HG03175 (cell line): Measurements from ENCODE around the gene RAB4A.
"Not testable (repeated sequence)": the region's sequence is repeated elsewhere in the genome, so short reads cannot be mapped to it uniquely, and the experiment has no call there.

Experiments used
- ATAC-seq: cut with Tn5 transposase; IDR thresholded peaks from one replicate; pipeline ENCODE4 v1.9.1; 2021; ENCODE audit warnings: mild to moderate bottlenecking, moderate library complexity; ENCODE audit not compliant: unreplicated experiment

Gene RAB4A

DNA sequence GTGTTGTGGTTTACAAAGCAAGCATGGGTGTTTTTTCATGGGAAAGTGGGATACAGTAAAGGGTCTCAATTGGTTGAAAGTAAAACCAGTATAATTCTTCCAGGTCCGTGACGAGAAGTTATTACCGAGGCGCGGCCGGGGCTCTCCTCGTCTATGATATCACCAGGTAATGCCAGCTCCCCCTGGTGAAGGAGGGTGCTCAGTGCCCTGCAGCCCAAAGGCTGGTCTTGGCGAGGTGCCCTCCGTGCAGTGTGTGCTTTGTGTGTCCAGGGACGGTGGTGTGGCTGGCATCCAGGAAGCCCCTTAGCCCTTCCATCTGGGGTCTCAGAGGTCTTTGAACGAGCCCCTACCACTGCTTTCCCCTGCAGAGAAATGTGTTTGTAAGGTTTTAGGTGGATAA lies 24.8 kb downstream of the RAB4A start:
- ATAC-seq: no peak

GRCh38 chr1:229296541-229296941 lies 25.6 kb downstream of the RAB4A start:
- ATAC-seq: no peak

- ATAC-seq: no peak
Observed at GRCh38 chr1:229297746-229298145, 26.8 kb downstream of the RAB4A start.

DNA sequence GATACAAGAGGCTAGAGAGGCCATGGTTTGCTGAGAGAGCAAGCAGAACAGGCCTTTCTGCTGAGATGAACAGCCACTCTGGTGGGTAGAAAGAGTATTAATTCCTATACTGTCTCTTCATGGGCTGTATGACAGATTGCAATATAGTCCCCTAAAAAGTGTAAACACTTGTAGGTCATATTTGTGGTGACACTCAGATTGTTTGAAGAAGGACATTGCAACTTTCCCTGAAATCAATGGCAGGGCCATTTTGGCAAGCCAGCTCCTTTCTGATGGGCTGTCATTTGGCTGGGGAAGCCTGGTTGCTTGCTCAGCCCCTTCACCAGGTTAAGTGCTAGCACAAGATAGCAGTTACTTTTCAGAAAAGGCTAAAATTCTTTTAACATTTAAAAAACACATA lies 27.5 kb downstream of the RAB4A start:
- ATAC-seq: no peak

GRCh38 chr1:229298887-229299503 lies 28.1 kb downstream of the RAB4A start:
- no peak for ATAC-seq

DNA sequence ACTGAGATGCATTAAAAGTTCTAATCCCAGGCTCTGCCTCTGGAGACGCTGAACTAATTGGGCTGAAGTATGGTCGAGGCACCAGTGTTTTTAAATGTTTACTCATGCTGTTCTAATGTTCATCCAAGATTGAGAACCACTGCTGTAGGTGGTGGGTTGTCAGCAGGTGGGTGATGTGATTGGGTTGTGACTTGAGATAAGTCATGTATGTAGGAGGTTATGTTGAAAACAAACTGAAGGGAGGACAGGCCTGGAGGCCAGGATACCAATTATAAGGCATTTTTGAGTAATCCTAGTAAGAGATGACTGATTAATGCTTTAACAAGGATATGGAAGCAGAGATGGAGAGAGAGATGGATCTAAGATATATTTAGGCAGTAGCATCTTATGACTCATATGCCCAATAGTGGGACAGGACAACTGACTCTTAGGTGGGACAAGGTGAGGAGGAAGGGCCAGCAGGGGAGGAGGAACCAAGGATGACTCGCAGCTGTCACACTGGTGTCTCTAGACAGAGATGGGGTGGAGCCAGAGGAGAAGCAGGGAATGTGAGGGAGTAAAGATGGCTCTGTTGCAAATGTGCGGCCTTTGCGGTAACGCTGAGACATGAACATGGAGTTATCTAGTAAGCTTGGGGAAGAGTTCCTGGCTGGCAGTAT lies 29.3 kb downstream of the RAB4A start:
- ATAC-seq: no peak

- no peak for ATAC-seq
Observed at GRCh38 chr1:229302740-229303139, 31.8 kb downstream of the RAB4A start.

- no peak for ATAC-seq
Observed at GRCh38 chr1:229303855-229304254, 32.9 kb downstream of the RAB4A start.

DNA sequence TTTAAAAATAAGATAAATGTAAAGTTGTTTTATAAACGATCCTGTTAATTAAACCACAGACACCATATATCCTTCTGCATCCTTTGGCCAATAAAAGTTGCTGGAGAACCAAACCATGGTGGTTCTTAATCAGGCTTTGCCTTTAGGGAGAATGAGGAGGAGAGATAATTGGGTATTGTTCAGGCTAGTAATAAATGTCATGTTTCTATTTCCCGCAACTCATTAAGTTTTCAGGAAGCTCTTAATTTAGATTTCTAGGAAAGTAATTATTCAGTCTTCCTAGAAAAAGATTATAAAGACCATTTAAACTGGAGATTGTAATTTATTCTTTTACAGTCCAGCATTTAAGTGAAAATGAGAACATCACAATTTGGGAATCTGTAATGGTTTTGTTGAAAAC lies 34.5 kb downstream of the RAB4A start:
- no peak for ATAC-seq

GRCh38 chr1:229309074-229309473 lies 38.2 kb downstream of the RAB4A start:
- ATAC-seq: no peak

GRCh38 chr1:229309684-229310083 lies 38.8 kb downstream of the RAB4A start:
- ATAC-seq: no peak

DNA sequence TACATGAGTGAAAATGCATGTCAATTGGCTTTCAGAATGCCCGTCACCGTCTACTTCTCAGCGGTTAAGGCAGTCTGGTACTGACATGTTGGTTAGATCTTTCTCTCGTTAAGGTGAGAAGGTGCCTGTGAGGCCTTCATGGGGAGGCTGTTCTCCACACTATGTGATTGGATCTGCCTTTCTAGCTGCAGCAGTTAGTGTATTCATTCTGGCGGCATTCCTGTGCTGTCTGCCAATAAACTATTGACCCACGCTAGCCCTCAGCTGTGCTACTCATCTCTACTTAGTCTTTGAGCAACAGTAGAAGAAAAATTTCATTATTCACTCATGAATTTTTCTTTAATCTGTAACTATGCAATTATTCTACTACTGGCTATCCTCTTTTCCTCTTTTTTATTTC lies 39.9 kb downstream of the RAB4A start:
- no peak for ATAC-seq

- ATAC-seq: no peak
Observed at GRCh38 chr1:229316166-229316565, 45.3 kb downstream of the RAB4A start.

GRCh38 chr1:229318056-229318455 lies 47.1 kb downstream of the RAB4A start:
- no peak for ATAC-seq

- no peak for ATAC-seq
Observed at GRCh38 chr1:229319487-229319886, 48.6 kb downstream of the RAB4A start.

DNA sequence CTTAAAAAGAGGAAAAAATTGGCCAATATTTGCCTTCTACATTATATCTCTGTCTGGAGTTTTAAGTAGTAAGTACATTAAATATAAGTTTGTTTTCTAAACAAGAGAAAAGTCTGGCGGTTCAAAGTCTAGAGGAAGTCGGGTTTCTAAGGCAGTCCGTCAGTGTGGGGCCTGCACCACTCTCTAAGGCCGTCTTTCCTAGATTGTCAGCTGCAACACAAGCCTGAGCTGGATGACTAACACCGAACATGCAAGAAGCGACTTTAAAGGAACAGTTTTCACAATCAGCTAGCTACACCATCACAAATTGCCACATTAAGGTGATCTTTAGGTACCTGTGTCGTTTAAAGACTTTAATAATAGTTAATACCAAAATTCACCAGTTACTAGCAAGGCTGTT lies 52.3 kb downstream of the RAB4A start:
- ATAC-seq: no peak

GRCh38 chr1:229323885-229324553 lies 53.1 kb downstream of the RAB4A start:
- no peak for ATAC-seq

- ATAC-seq: no peak
Observed at GRCh38 chr1:229325401-229325800, 54.5 kb downstream of the RAB4A start.

- ATAC-seq: no peak
Observed at GRCh38 chr1:229325853-229326487, 55.1 kb downstream of the RAB4A start.

DNA sequence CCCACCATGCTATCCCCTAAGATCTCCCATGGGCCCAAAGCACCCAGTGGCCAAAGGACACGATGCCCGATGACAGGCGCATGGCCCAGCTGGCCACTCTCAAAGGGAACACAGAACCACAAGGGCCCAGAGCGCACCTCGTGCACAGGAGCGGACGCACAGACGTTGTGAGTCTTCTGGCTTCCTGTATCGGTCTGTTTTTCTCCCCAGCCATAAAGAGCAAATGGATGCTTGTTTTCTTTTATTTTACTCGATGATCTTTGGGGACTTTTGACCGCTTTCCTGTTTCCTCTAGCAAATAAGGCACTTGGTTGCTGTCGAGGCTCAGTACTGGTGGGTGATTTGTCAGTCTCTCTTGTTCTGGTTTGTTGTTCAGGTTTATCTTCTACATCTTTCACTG lies 55.7 kb downstream of the RAB4A start:
- ATAC-seq: no peak

DNA sequence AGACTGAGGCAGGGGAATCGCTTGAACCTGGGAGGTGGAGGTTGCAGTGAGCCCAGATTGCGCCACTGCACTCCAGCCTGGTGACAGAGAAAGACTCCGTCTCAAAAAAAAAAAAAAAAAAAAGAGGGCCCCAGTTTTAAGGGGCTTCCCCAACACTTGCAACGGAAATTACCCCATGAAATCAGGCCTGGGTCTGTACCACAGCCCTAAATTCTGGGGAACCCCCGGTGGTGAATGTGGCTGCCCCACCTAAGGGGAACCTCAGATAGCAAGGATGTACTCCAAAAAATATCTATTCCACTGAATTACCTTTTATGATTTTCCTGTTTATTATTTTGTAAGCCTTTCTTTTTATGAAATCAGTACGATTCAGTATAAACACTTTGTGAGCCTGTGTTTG lies 56.9 kb downstream of the RAB4A start:
- ATAC-seq: not testable (repeated sequence)
